ENCODE results near the gene UBTF.
A peak's percentile ranks its signal among the peaks of the same experiment; 100 is the strongest.

Gene UBTF

GRCh38 chr17:44212507-44213402 is 6.7 kb downstream of the UBTF start:
- DNase-seq = no peak

- no peak for DNase-seq
These were observed 7.9 kb downstream of the UBTF start for GRCh38 chr17:44211281-44212265.

GRCh38 chr17:44210342-44211192 is 8.9 kb downstream of the UBTF start:
- DNase-seq = peak; percentile 82 to 92 (median 84)

GRCh38 chr17:44209786-44210341 is 9.6 kb downstream of the UBTF start:
- DNase-seq = no peak

- DNase-seq = no peak
These were observed 11.7 kb downstream of the UBTF start for GRCh38 chr17:44207743-44208142.

- DNase-seq = no peak
These were observed 12.2 kb downstream of the UBTF start for GRCh38 chr17:44207319-44207718.

- no peak for DNase-seq
These were observed 12.7 kb downstream of the UBTF start for GRCh38 chr17:44206825-44207155.

- no peak for DNase-seq
These were observed 13.3 kb downstream of the UBTF start for GRCh38 chr17:44205962-44206824.

- no peak for DNase-seq
These were observed 15.0 kb downstream of the UBTF start for GRCh38 chr17:44204441-44204882.

GRCh38 chr17:44203731-44204440 is 15.6 kb downstream of the UBTF start:
- DNase-seq = peak in 1 of 4 experiments; percentile 12

GRCh38 chr17:44202756-44203155 is 16.7 kb downstream of the UBTF start:
- no peak for DNase-seq

- DNase-seq = no peak
These were observed 18.9 kb downstream of the UBTF start for GRCh38 chr17:44200478-44201155.

GRCh38 chr17:44199553-44200477 is 19.7 kb downstream of the UBTF start, which contains the start of gene ATXN7L3:
ATXN7L3 (minus strand) TSS chr17:44199884; CDS start chr17:44198070, 1,814 bp downstream.
- DNase-seq = peak; percentile 98 to 100 (median 99)

- peak; percentile 43 to 57 (median 52) for DNase-seq
These were observed 20.5 kb downstream of the UBTF start for GRCh38 chr17:44198721-44199552.

GRCh38 chr17:44197980-44198720 is 21.3 kb downstream of the UBTF start:
- DNase-seq = no peak

- DNase-seq = no peak
These were observed 22.4 kb downstream of the UBTF start for GRCh38 chr17:44197107-44197506.

Measured in activated CD4-positive, CD25-positive, alpha-beta regulatory T cell (primary cell).